Measurements from ENCODE around the gene NPHP4.

DNA sequence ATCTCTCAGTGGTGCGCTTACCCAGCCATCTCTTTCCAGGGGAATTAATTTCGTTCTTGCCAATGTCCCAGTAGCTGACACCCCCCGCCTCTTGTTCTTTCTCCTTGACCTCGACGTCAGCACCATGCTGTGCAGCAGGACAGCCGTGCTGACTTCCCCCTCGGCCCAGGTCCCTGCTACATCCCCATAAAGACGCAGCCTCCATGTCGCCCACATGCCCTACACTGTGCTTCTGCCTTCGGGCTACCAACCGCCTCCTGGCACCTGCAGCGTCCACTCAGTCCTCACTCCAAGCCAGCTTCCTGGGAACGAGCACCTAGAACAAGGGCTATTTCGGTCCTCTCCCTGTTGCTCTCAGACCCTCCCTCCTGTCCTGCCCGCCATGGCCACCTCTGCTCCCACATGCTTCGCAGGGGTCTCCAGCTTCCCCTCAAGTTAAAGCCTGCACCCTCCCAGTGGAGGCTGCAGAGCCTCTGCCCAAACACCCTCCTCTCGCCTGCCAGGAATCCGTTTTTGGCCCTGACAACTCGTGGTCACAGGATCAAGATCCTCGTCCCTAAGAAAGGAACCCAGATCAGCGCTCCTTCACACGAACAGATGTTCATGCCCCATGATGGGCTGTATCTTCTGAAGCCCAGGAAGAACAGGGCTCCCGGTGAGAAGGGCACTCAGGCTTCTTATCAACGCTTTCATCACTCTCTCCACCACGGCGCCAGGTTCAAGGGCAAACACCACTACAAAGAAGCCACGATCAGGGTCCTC lies 109.7 kb downstream of the NPHP4 start:
- TF ChIP-seq, protein P1, sequence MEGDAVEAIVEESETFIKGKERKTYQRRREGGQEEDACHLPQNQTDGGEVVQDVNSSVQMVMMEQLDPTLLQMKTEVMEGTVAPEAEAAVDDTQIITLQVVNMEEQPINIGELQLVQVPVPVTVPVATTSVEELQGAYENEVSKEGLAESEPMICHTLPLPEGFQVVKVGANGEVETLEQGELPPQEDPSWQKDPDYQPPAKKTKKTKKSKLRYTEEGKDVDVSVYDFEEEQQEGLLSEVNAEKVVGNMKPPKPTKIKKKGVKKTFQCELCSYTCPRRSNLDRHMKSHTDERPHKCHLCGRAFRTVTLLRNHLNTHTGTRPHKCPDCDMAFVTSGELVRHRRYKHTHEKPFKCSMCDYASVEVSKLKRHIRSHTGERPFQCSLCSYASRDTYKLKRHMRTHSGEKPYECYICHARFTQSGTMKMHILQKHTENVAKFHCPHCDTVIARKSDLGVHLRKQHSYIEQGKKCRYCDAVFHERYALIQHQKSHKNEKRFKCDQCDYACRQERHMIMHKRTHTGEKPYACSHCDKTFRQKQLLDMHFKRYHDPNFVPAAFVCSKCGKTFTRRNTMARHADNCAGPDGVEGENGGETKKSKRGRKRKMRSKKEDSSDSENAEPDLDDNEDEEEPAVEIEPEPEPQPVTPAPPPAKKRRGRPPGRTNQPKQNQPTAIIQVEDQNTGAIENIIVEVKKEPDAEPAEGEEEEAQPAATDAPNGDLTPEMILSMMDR (IDR thresholded peaks at IDR 0.05; ENCODE audit: low read depth, low read length, missing input control): no peak
- TF ChIP-seq JUND (IDR thresholded peaks at IDR 0.05) (no peak), NR2F2 (IDR thresholded peaks at IDR 0.05) (no peak), EGR1 (IDR thresholded peaks at IDR 0.05; ENCODE audit: low read depth in 2 of 2) (no peak), RAD21 (IDR thresholded peaks at IDR 0.05) (no peak), TAF1 (conservative IDR thresholded peaks at IDR 0.05) (no peak)
- TF ChIP-seq, protein P2, sequence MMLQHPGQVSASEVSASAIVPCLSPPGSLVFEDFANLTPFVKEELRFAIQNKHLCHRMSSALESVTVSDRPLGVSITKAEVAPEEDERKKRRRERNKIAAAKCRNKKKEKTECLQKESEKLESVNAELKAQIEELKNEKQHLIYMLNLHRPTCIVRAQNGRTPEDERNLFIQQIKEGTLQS (IDR thresholded peaks at IDR 0.05): no peak

All from liver (tissue), 3 donors.